Fibroblast of peridontal ligament (primary cell): ENCODE results near the gene UBE3A.

Experiments
- DNase-seq: peaks from one replicate; pipeline ENCODE4 v3.0.0-alpha.2; 2010; ENCODE audit errors: extremely low read depth

The UBE3A gene

DNA sequence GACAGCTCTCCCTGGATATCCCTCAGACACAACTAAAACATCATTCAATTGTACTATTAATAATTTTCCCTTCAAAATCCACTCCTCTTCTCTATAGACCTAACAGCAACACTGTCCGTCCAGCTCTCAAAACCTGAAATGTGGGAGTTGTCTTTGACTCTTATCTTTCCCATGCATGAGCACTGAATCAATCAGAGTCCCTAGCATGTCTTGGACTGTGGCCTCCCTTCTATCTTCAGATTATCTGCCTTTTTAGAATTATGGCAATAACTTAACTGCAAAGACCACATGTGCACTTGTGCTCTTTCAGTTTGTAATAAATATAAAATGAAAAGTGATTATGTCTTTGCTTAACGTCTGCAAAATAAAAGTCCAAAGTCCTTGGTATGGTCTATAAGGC is 107.0 kb downstream of the UBE3A start:
- DNase-seq: no peak

DNA sequence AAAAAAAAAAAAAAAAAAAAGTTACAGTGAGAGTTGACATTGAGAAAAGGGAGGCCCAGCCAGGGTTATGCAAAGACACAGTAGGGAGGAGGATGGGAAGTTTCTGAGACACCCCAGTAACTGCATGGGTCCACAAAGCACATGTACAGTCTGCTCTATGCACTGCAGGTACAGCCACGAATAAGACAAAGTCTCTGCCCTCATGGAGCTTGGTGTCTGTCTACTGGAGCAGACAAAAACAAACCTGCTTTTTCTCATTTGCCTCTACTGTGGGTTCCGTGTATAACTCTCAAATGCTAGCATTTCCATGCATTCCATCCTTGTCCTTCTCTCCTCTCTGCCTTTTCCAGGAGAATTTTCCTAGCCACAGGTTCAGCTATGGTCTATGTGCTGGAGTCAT is 107.4 kb downstream of the UBE3A start:
- no peak for DNase-seq

DNA sequence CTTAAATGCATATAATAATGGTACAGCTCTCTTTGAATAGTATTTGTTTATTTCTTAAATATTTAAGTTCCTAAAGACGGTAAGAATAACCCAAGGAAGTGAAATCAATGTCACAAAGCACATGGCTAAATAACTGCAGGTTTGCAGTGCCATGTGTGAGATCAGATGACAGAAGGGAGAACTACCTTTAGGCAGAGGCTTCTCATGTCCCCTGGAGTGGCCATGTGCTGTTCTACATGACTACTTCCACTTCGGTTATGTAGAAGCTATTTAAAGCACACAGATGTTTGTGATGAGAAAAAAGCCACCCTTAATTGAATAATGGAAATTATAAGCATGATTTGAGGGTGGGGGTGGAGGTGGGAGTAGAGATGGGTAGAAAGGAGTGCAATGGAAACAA is 109.1 kb downstream of the UBE3A start:
- no peak for DNase-seq

DNA sequence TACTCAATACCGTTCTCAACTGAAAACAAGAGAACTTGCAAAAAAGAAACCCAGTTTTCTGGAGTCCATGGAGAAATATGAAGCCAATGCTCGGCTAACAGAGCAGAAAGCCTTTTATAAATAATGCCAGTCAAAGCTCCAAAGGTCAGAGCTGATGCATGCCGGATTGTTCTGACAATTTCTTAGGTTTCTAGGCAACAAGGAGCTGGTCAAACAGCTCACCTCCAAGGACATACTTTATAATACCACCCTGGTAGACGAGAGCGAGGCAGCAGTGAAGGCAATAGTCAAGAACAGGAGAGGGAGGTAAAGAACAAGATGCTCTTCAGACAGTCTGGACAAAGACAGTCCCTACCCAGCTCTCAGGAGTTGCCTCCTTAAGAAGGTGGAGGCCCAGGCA is 111.1 kb downstream of the UBE3A start:
- no peak for DNase-seq

DNA sequence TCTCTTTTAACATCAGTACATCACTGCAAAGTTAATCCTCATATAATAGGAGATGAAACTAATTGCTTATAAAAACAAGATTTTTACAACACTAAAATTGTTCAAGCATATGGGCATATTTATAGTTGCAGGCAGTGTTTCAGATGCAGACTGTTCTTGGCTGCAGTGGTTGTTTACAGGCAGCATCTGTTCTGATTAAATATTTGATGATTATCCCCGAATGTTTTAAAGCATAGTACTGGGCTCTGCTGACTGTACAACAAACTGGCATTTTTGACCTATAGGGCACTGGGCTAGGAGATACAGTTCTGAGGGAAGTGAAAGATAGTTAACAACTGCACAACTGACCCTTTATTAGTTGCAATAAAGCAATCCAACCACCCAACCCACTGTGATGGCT is 113.6 kb downstream of the UBE3A start:
- DNase-seq: no peak

DNA sequence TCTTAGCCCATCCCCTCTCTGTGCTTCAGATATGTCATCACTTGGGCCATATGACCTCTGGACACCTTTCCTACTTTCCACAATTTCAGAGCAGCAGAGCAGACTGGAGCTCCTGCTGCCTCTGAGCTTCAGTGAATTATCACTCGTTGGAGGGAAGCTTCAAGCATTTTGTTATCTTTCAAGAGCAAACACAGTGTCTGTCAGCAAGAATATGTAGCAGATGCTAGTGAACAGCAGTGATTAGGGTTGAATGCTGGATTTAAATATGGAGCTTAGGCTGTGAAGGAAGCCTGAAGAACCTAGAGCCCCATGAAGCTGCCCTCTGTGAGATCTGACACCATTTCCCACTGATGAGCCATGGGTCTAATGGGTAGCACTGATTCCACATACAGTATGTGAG is 115.4 kb downstream of the UBE3A start:
- no peak for DNase-seq

DNA sequence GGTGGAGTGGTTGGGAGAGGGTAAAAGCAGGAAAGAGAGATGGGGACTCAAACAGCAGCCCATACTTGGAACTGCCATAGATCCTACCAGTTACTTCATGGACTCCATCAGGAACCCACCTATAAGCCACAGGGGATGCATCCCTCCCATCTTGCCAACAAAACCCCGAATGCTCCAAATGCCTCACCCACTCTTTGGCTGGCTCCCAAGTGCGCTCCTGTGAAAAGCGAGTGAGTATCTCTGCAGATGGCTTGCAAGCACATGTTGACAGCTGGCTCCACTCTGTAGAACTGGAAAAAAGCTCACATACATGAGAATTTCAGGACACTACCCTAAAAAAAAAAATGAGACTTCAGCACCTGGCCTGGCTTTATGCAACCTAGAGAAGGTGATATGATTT is 151.0 kb downstream of the UBE3A start:
- no peak for DNase-seq
